COLO668 (cell line): ENCODE measurements around the gene FGL2.
"Not testable (repeated sequence)": the region's sequence is repeated elsewhere in the genome, so short reads cannot be mapped to it uniquely, and the experiment has no call there.

Experiments used
- DNase-seq: peaks from one replicate; lab custom pipeline; 2025; ENCODE audit not compliant: unreplicated experiment; lab: John Stamatoyannopoulos, UW

Gene FGL2

DNA sequence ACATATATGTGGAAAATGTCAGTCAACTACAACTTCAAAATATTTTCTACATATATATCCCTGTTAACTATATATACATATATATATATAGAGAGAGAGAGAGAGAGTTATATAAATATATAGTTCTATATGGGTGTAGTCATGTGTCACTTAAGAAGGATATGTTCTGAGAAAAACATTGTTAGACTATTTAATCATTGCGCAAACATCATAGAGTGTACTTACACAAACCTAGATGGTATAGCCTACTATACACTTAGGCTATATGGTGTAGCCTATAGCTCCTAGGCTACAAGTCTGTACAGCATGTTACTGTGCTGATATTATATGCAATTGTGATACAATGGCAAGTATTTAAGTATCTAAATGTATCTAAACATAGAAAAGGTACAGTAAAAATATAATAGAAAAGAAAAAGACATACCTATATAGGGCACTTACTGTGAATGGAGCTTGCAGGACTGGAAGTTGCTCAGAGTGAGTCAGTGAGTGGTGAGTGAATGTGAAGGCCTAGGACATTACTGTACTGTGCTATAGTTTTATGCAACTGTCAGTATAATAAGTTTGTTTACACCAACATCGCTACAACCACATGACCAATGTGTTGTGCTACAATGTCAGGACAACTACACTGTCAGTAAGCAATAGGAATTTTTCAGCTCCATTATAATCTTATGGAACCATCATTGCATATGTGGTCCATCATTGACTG lies 18.0 kb upstream of the FGL2 start:
- no peak for DNase-seq

- no peak for DNase-seq
These were observed 16.7 kb upstream of the FGL2 start for GRCh38 chr7:77216181-77216845.

DNA sequence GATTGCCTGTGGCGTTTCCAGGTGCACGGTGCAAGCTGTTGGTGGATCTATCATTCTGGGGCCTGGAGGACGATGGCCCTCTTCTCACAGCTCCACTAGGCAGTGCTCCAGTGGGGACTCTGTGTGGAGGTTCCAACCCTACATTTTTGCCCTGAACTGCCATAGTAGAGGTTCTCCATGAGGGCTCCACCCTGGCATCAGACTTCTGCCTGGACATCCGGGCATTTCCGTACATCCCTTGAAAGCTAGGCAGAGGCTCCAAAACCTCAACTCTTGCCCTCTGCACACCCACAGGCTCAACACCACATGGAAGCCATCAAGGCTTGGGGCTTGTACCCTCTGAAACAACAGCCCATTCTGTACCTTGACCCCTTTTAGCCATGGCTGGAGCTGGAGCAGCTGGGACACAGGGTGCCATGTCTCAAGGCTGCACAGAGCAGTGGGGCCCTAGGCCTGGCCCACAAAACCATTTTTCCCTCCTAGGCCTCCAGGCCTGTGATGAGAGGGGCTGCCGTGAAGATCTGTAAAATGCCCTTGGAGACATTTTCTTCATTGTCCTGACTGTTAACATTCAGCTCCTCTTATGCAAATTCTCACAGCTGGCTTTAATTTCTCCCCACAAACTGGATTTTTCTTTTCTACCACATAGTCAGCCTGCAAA lies 10.0 kb upstream of the FGL2 start:
- no peak for DNase-seq

GRCh38 chr7:77208416-77208815 lies 8.8 kb upstream of the FGL2 start:
- no peak for DNase-seq

DNA sequence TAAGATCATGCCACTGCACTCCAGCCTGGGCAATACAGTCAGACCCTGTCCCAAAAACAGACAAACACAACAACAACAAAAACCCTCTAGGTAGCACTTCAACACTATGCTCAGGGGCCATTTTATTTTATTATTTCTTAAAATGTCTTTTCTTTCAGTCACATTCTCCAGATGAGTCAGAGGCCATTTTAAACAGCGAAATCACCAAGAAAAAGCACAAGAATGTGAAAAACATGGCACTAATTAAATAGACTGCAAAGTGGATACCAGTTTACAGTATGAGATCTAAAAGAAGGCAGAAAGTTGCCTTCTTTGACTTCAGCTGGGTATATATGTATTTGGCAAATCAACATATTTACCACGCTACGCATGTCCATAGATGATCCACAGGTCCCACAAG lies 6.1 kb upstream of the FGL2 start:
- DNase-seq = no peak

DNA sequence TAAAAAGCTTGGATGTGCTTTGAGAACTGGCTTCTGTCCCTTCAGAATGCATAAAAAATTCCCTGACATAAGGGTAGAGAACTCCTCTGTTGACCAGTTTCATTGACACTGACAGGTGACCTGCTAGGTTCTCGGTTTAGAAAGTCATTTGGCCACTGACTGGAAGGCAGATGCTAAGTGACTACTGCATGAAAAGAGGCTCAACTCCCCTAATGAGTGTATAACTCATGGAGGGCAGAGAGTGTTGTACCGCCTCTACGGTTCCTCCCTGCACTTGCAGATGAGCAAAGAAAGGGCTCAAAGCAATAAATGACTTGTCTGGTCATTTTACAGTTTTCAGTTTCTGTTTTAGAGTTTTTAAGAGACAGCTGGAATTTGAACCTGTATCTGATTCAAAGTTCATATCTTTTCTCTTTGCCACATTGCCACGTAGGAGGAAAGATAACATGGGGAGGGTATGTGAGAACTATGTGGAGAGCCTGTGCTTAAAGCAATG lies 2.9 kb upstream of the FGL2 start:
- DNase-seq = no peak

GRCh38 chr7:77200542-77200941 lies 923 bp upstream of the FGL2 start:
- no peak for DNase-seq

- DNase-seq = no peak
These were observed 2.5 kb downstream of the FGL2 start for GRCh38 chr7:77197141-77197540.

DNA sequence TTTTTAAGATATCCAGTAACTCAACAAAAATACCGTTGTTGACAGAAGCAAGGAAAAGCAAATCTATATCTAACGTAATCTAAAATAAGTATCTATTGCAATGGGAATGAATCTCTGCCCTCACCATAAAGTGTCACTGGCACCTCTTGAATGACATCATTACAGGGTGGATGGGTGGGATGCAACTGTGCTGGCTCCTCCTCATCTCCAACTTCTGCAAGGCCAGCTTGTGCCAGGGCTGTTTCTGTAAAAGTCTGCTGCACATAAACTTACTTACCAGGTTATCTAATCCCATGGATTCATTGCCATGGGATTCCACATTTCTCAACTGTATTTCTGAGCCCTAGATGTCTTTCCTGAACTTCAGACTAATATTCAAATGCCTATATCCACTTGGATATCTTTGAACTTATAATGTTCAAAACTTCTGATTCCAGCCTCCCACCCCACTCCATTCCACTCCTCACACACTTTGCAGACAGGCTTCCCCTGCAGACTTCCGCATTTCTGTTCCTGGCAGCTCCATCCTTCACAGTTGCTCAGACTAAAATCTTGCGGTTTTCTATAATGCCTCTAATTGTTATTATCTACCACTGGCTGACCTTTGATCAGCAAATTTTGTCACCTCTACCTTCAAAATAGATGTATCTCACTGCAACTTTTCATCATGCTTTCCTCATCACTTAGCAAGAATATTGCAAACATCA lies 10.7 kb downstream of the FGL2 start:
- no peak for DNase-seq

GRCh38 chr7:77185866-77186265 lies 13.8 kb downstream of the FGL2 start:
- no peak for DNase-seq

DNA sequence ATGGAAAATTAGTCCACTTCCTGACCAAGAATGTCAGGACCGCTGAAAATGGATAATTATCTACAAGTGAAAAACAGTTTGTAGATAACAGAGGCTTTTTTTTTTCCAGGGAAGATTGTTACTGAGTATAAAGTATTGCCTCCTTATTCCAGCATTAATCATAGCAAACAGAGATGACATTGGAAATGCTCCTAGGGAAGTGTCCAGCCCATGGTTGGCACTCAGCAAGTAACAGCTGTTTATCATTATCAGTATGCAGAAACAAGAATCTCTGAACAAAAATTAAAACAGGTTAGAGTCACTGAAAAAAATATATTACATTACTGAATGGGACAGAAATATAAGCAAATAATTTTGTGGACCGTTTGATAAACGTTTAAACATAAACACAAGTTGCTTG lies 14.6 kb downstream of the FGL2 start:
- no peak for DNase-seq

DNA sequence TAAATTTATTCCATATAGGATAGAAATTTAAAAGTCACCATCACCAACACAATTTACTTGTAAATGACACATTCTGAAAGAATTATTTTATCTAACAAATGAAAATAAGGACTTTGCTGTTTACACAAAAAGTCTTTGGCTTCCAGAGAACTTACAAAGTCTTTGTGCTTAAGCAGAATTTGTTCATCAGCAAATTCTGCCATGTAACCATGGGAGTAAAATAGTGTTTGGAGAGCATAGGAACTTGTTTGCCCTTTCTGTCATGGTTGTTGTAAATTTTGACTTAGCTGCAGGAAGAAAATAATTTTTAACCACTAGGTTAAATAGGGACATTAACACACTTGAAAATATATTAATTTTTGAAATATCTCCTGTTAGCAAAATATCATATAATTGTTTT lies 15.2 kb downstream of the FGL2 start:
- no peak for DNase-seq

DNA sequence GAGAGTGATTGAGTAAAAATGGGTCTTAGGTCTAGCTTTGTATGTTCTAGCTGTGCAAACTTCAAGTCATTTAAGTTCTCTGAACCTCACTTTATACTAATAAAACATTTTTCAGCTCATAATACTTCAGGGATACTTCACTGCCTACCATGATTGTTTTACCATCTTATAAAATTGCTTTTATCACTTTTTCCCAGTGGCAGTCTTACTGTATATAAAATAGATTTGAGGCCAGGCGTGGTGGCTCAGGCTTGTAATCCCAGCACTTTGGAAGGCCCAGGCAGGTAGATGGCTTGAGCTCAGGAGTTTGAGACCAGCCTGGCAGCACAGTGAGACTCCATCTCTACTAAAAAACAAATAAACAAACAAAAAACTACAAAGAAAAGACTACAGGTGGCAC lies 17.4 kb downstream of the FGL2 start:
- no peak for DNase-seq

DNA sequence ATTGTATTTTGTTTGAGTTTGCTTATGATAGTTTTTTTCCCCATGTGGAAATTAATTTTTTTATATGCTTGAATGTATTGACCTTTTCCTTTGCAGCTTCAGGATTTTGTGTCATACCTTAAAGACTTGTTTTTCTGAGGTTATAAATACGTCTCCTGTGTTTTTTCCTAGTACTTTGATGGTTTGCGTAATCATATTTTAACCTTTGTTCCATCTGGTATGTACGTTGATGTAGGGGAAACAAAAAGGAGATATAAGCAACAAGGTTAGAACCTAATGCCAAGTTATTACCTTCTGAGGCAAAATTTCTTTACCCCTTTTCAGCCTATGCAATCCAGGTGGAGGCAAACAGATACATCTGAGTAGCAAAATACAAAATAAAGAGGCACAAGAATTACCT lies 17.9 kb downstream of the FGL2 start:
- DNase-seq = no peak

DNA sequence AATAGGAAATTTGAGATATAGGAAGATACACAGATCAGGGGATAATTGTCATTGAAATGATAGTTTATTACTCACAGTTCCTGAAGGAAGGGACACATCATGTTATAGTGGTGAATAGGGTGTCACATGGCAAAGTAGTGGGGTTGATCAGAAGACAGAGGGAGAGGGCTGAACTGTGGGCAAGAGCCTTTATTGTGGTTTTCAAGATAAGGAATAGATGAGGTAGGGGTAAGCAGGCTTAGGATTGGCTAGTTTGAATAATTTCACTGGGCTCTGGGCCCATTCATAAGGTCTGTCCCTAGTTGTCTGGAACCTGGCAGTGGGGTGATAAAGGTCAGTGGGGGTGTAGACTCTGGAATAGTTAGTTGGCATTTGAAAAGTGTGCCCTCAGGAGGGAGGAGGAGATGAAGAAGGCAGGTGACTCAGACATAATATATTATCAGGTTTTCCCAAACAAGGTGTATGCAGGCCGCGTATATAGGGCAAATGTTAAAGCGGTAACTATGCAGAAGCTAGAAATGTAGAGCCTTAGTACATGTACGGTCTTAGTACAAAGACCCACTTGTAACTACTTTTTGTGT lies 18.5 kb downstream of the FGL2 start:
- DNase-seq = no peak

DNA sequence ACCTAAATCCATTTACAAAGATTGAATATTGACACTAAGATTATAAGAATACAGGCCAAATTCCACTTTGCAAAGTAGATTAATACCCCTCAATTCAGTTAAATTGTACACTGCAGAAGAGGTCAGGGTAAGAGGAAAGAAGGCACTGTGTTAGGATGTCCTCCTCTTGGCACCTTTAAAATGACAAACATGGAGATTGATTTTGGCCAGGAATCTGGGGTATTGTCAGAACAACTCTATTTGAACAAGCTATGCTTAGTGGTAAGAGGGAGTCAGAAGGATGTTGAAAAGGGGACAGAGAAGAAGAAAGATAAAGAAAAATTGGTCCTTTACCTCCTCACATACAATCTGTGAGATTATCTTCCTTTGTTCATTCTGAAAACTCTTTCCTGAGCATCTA lies 21.6 kb downstream of the FGL2 start:
- DNase-seq = not testable (repeated sequence)

- DNase-seq = not testable (repeated sequence)
These were observed 22.2 kb downstream of the FGL2 start for GRCh38 chr7:77177321-77177904.

DNA sequence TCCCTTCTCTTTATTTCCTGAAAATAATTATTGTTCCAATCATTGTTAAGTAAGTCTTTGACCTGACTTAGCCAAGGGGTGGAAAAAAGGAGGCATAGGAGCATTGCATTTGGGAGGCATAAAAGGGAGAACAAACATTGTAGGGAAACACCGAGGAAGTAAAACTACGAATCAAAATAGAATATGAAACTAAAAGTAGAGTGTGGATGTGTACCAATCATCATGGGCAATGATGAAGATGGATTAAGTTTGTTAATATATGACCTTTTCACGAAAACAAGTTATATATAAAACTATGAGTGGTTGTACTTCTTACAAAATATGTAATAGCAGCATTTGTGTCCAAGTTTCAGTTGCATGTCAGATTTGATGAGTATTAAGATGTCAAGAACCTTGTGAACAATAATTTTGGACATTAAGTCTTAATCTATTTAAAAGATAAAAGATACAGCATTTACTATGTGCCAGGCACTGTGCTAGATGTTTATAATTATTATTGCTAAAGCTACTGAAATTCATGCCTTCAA lies 24.3 kb downstream of the FGL2 start:
- not testable (repeated sequence) for DNase-seq

GRCh38 chr7:77174418-77174817 lies 25.2 kb downstream of the FGL2 start:
- DNase-seq = not testable (repeated sequence)

DNA sequence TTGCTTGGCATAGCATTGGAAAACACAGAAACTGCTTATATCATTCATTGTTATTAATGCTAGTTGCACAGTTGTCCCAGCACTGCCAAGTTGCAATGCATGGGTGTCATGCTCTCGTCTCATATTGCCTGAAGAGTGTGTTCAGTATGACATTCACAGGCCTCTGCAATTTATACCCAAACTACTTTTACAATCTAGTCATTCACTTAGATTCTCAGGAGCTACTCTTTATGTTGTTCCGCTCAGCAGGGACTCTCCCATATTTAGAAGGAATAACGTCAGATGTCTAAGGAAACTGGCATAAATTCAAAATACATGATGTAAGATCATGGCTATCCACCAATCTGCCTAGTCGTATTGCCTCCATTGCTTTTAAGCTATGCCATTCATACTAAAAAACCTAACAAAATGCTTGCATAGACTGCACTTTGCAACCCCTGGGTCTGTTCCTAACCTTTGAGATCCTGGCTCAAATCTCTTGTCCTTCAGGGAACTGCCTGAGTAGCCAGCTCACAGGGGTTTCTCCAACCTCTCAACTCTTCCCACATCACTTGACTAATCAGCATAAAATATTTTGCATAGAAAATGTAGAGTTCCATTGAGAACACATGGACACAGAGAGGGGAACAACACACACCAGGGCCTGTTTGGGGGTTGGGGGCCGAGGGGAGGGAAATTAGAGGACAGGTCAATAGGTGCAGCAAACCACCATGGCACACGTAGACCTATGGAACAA lies 27.0 kb downstream of the FGL2 start:
- not testable (repeated sequence) for DNase-seq
